Body of pancreas (tissue), 4 donors: ENCODE measurements around the gene MFRP. TPM values are rescaled to one million over a fixed set of nuclear protein-coding genes. Genes with fewer than 3 reads are reported as not detected.

ENCODE experiments used
- ATAC-seq: fragments of 150-250 bp; one replicate; pipeline ENCODE4 v1.9.1; 2016
- DNase-seq, 4 donors: peaks; one replicate each; pipeline ENCODE4 v3.0.0-alpha.2; 2019
- H3K27ac ChIP-seq, 4 donors: fragments of 200-600 bp; sonication (generic); 1 replicate in 3 of 4; 2 replicates in 1 of 4; pipeline versions ENCODE4 v1.5.1 to v1.6.1; 2016 to 2019; ENCODE audit warnings: mild to moderate bottlenecking in 1 of 4, mixed read lengths in 1 of 4, moderate library complexity in 1 of 4
- H3K27me3 ChIP-seq, 2 donors: fragments of 200-600 bp; sonication (generic); one replicate each; pipeline ENCODE4 v1.6.0; 2016; ENCODE audit warnings: mild to moderate bottlenecking in 1 of 2
- H3K36me3 ChIP-seq, 2 donors: fragments of 200-600 bp; sonication (generic); replicated peaks in 1 of 2; 2 replicates each; pipeline ENCODE4 v1.5.1; 2016; ENCODE audit warnings: low read depth in 2 of 2; ENCODE audit not compliant: insufficient read depth in 1 of 2
- H3K4me1 ChIP-seq: fragments of 200-600 bp; sonication (generic); one replicate; pipeline ENCODE4 v1.6.0; 2016
- H3K4me3 ChIP-seq, 2 donors: fragments of 200-600 bp; sonication (generic); 1 replicate in 1 of 2; 2 replicates in 1 of 2; pipeline ENCODE4 v1.5.1; 2016 to 2019
- H3K9me3 ChIP-seq, 3 donors: fragments of 200-600 bp; sonication (generic); 1 replicate in 2 of 3; 2 replicates in 1 of 3; pipeline ENCODE4 v1.5.1; 2016
- CTCF ChIP-seq, 7 experiments: fragments of 450-650 bp in 4 of 7; fragments of 200-600 bp in 3 of 7; sonication (generic) in 3 of 7; IDR thresholded peaks; one replicate each; pipeline ENCODE4 v1.5.1; 2016 to 2019; ENCODE audit warnings: antibody characterized with exemption in 7 of 7
- POLR2A ChIP-seq, 3 donors: fragments of 450-650 bp; IDR thresholded peaks; one replicate each; pipeline ENCODE4 v1.6.1; 2016; ENCODE audit warnings: antibody characterized with exemption in 3 of 3, mild to moderate bottlenecking in 2 of 3
- WGBS, 2 donors: methylation state at CpG; one replicate each; pipeline ENCODE4 v1.1.5; 2017; 5-methylcytosine and 5-hydroxymethylcytosine counted together
- intact Hi-C: fragments of 100-400 bp; cut with DNase I; formaldehyde crosslinking; loops from one replicate; pipeline ENCODE4 v1.15.1; 2023
- total RNA-seq, 2 donors: library from RNA; depleted of rRNA; stranded (reverse); fragments of >200 nt; gene quantifications; one replicate each; pipeline ENCODE4 v1.1.0, GENCODE V29; 2016

MFRP gene
- total RNA-seq, 2 donors from 2014 or later: 0.52 TPM; not detected in 1

DNA sequence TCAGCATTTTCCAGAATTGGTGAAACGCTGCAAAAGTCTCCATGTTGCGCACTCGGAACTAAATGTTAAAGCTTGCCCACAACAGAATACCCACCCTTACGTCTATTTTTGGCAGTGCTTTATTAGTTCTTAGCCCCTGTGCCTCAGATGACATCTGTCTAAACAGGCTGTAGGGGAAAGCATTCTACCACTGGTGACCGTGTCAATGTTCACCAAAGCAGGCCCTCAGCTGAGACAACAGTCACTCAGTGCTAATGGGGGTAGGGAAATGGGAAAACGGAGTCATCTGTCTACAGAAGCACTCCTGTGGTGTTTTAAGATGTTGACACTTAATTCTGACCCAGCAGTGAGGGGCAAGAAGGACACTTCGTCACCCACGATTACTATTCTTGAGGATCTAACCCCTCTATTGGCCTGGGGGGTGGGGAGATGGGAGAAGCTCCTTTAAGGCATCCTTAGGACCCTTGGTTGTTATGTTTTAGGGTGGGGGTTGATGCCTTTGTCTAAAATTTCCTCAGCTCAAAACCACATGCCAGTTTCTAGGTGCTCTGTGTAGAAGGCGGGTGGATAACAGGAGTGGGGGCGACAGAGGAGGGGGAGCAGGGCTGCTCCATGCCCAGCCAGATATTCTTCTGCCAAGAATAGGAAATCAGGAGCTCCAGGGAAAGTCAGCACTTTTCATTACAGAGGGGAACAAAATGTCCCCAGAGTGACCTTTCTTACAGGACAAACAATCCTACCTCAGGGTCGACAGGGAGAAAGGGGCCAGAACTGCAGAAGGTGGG, 15.6 kb upstream of the MFRP start:
- no peak for TF ChIP-seq POLR2A (IDR thresholded peaks at IDR 0.05)
- no peak for TF ChIP-seq CTCF (IDR thresholded peaks at IDR 0.05)
- intact Hi-C loops: no loop called here
- WGBS, 2 donors: 45 to 48% methylated on average over 11 of the region's 11 CpGs

GRCh38 chr11:119361056-119361787, 14.7 kb upstream of the MFRP start:
- no peaks in the 10 kb centered on the region for H3K9me3 ChIP-seq
- H3K27me3 ChIP-seq: no peaks in the 10 kb centered on the region
- intact Hi-C loops: no loop called here
- TF ChIP-seq POLR2A (IDR thresholded peaks at IDR 0.05) (peak in 2 of 3 donors; percentile 13 to 20), CTCF (IDR thresholded peaks at IDR 0.05) (no peak)
- peak overlapping the region; percentile 55 to 95 (median 82) for H3K27ac ChIP-seq
- peaks cover 47% of the 10 kb centered on the region for H3K4me1 ChIP-seq
- no peak overlapping the region for H3K4me3 ChIP-seq
- WGBS, 2 donors: 11 to 25% methylated on average over 8 of the region's 8 CpGs
- peaks cover 0 to 10% of the 10 kb centered on the region in 2 donors for H3K36me3 ChIP-seq
- DNase-seq (peak; percentile 73 to 90 (median 84)), ATAC-seq (peak; percentile 69)

More for the DNA sequence above, 15.6 kb upstream of the MFRP start:
- no peak for ATAC-seq
- H3K4me1 ChIP-seq: peaks cover 47% of the 10 kb centered on the region
- no peaks in the 10 kb centered on the region for H3K9me3 ChIP-seq
- DNase-seq: no peak
- H3K27ac ChIP-seq: peak overlapping the region; percentile 55 to 95 (median 82)
- peaks cover 0 to 10% of the 10 kb centered on the region in 2 donors for H3K36me3 ChIP-seq
- H3K4me3 ChIP-seq: no peak overlapping the region
- H3K27me3 ChIP-seq: no peaks in the 10 kb centered on the region

- 79 to 83% methylated on average over 10 of the region's 10 CpGs for WGBS, 2 donors
- Histone ChIP-seq H3K4me3 (no peak overlapping the region), H3K27ac (no peak overlapping the region), H3K36me3 (peaks cover 0 to 10% of the 10 kb centered on the region in 2 donors), H3K4me1 (peaks cover 44% of the 10 kb centered on the region), H3K27me3 (no peaks in the 10 kb centered on the region), H3K9me3 (no peaks in the 10 kb centered on the region)
- TF ChIP-seq POLR2A (IDR thresholded peaks at IDR 0.05) (no peak), CTCF (IDR thresholded peaks at IDR 0.05) (no peak)
- intact Hi-C loops: no loop called here
- DNase-seq (no peak), ATAC-seq (no peak)
Observed at GRCh38 chr11:119359365-119360214, 13.1 kb upstream of the MFRP start.

DNA sequence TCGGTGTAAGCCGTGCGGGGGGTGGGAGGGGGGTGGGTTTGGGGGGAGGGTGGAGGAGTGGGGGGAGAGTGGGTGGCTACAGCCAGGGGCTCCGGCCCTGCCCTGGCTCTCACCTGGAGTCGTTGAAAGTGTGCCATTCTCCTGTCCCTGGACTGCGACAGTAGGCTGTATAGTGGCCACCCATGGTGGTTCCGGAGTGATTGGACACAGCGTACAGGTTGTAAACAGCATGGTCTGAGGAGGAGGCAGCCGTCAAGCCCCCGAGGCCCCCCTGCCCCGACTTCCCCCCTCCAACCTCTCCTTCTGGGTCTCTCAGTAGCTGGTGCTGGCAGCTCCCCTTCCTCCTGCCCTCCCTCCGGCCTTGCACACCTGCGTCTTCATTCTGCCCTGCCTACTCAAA, 10.6 kb upstream of the MFRP start:
- Histone ChIP-seq H3K4me1 (peaks cover 32% of the 10 kb centered on the region), H3K36me3 (peaks cover 0 to 10% of the 10 kb centered on the region in 2 donors), H3K9me3 (no peaks in the 10 kb centered on the region), H3K27me3 (no peaks in the 10 kb centered on the region), H3K27ac (no peak overlapping the region), H3K4me3 (no peak overlapping the region)
- 68 to 74% methylated on average over 3 to 9 of the region's 13 CpGs for WGBS, 2 donors
- ATAC-seq: no peak
- intact Hi-C loops: no loop called here
- TF ChIP-seq POLR2A (IDR thresholded peaks at IDR 0.05) (no peak), CTCF (IDR thresholded peaks at IDR 0.05) (no peak)
- no peak for DNase-seq
